Stimulated activated CD4-positive, alpha-beta T cell treated with anti-CD3 and anti-CD28 coated beads, Interleukin-2, amount 100 ng/mL, for 24 hours (primary cell): ENCODE results near the gene GPI.
A peak's percentile ranks its signal among the peaks of the same experiment; 100 is the strongest.
"Not testable (repeated sequence)": the region's sequence is repeated elsewhere in the genome, so short reads cannot be mapped to it uniquely, and the experiment has no call there.

Experiments
- DNase-seq, 2 donors: peaks; one replicate each; pipeline ENCODE4 v3.0.0-alpha.2; 2020

GPI gene

DNA sequence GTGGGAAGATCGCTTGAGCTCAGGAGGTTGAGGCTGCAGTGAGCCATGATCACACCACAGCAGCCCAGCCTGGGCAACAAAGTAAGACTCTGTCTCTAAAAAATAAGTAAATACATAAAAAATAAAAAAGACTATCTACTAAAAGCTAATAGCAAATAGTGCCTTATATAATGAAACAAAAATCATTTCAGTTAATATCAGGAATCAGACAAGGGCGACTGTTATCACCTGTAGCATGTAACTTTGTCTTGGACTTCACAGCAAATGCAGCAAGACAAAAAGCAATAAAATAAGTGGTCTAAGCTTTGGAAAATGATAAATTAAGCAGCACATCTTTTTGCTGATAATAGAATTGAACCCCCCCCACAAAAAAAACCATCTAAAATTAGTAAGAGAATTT, 21.2 kb upstream of the GPI start:
- no peak for DNase-seq

GRCh38 chr19:34345947-34346351, 19.0 kb upstream of the GPI start:
- peak; percentile 80 to 82 for DNase-seq

GRCh38 chr19:34347561-34348165, 17.3 kb upstream of the GPI start:
- no peak for DNase-seq

GRCh38 chr19:34348899-34349487, 16.0 kb upstream of the GPI start:
- DNase-seq = no peak

- peak; percentile 50 to 63 for DNase-seq
These were observed 14.8 kb upstream of the GPI start for GRCh38 chr19:34350161-34350561.

DNA sequence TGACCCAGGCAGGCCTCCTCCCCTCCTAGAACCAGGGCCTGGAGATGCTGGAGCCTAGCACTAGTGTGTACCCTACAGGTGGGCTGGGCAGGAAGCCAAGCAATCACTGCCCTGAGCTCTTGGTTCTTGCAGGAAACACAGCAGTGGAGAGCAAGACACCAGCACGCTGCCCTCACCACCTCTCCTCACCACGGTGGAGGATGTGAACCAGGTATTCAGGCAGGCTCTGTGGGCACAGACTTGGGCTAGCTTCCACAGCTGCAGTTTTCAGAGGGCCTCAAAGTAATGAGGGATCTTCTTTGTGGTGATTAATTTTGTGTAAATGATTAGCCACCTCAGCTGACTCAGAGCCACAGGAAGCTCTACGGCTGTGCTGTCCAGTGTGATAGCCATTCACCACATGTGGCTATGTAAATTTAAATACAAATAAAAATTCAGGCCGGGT, 13.6 kb upstream of the GPI start:
- no peak for DNase-seq

DNA sequence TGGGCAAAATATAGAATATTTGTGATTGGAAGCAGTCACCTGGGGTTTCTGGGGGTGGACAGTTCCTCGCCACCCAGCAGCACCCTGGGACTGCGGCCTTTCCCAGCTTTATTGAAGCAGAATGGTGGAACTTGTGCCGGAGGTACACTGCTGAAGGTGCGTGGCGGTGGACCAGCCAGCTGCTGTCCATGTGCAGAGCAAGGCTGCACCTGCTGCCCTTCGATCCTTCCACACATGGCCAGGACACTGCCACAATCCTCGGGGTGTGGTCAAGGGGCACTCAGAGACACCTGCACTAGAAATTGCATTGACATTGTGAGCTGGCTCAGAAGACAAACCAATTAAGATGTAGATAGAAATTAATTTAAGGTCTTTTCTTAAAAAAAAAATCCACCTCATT, 11.4 kb upstream of the GPI start:
- no peak for DNase-seq

DNA sequence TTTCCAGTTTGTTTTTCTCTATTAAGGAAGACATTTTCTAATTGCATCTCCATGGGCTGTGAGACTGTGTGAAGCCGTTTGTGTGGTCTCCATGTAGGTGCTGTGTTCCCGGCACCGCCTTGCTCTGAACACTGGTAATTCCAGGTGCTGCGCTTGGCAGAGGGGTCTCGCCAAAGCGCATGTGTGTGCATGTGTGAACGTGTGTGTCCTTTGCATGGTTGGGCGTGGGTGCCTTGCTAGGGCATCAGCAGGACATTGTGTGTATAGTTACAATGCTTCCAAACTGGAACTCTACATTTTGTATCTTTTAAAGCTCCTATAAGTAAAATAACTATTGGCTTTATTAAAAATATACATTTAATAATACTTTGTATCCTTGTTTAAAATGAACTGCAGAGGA, 9.8 kb upstream of the GPI start:
- DNase-seq = no peak

GRCh38 chr19:34356875-34357274, 8.1 kb upstream of the GPI start:
- DNase-seq = no peak

DNA sequence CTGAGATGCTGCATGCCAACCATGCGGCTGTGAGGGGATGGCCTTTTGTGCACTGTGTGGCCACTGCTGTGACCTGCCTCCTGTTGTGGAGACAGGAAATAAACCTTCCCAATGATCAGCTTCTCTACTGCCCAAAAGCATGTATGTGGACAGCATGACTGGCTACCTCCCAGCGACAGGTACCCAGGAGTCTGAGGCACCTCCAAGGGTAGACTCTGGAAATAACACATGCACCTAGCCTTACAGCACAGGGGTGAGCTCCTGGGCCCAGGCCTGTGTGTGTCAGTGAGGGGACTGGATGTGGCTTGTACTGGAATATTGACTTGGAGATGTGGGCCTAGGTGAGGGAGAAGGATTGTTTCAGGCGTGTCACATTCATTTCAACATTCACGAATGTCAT, 7.6 kb upstream of the GPI start:
- DNase-seq = no peak

GRCh38 chr19:34359140-34359953, 5.6 kb upstream of the GPI start:
- peak; percentile 97 to 99 for DNase-seq

- DNase-seq = no peak
These were observed 5.1 kb upstream of the GPI start for GRCh38 chr19:34359954-34360315.

- no peak for DNase-seq
These were observed 4.6 kb upstream of the GPI start for GRCh38 chr19:34360354-34360909.

DNA sequence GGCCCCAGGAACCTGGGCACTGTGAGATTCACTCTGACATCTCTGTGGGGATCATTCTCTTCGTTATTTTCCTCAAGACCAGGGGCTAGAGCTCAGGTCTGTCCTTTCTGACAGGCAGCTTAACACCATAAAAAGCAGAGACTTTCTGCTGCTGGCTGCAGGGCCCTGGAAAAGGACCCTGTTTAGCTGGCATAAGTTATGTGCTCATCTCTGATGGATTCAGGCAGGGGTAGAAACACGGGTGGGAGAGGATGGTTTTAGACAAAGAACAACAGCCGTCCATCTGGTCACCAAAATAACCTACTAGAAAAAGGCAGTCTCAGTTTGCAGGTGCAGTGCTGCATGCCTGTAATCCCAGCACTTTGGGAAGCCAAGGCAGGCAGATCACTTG, 2.3 kb upstream of the GPI start:
- no peak for DNase-seq

DNA sequence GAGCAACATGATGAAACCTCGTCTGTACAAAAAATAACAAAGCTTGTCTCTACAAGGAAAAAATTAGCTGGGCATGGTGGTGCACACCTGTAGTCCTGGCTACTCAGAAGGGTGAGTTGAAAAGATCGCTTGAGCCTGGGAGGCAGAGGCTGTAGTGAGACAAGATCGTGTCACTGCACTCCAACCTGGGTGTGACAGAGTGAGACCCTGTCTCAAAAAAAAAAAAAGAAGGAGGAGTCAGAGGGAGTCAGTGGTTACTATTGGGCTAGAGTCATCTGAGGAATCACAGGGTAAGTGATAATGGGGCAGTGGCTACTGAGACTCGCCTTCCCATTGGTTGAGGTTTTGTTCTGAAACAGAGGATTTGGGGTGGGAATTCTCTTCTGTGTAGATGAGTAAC, 1.9 kb upstream of the GPI start:
- no peak for DNase-seq

GRCh38 chr19:34363930-34364329, 1.1 kb upstream of the GPI start:
- no peak for DNase-seq

DNA sequence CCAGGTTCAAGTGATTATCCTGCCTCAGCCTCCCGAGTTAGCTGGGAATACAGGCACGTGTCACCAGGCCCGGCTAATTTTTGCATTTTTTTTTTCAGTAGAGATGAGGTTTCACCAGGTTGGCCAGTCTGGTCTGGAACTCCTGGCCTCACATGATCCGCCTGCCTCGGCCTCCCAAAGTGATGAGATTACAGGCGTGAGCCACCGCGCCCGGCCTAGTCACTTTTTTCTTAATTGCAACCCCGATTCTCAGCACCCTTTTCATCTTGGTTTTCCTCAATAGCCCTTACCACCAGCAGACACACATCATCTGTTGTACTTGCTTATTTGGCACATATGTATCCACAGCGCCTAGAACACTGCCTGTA, 550 bp upstream of the GPI start:
- no peak for DNase-seq

- DNase-seq = peak; percentile 31 to 47
These were observed 736 bp downstream of the GPI start for GRCh38 chr19:34365463-34366401.

- DNase-seq = no peak
These were observed 2.0 kb downstream of the GPI start for GRCh38 chr19:34366738-34367623.

DNA sequence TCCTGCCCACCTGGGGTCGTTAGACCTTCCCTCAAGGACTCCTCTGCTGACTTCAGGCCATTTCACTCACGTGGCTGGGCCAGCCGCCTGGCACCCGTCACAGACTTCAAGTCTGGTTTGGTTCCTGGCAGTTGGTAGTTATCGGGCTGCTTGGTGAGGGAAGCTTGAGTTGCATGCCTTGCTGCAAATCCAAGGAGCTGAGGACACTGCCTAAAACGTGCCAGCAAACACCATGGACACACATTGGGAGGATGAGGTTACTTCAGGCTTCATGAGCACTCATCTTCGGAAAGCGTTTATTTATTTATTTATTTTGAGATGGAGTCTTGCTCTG, 2.6 kb downstream of the GPI start:
- DNase-seq = no peak

GRCh38 chr19:34368338-34368737, 3.3 kb downstream of the GPI start:
- DNase-seq = no peak

- not testable (repeated sequence) for DNase-seq
These were observed 4.2 kb downstream of the GPI start for GRCh38 chr19:34369166-34369565.
